SK-N-SH (cell line): ENCODE measurements around the gene RNASE2.

Source experiments
- CTCF ChIP-seq: fragments of 200-600 bp; sonication (generic); IDR thresholded peaks from 2 replicates; pipeline ENCODE4 v1.6.1; 2017; ENCODE audit warnings: antibody characterized with exemption, mild to moderate bottlenecking, moderate library complexity
- EZH2phosphoT487 ChIP-seq: fragments of 200-600 bp; sonication (generic); IDR thresholded peaks from 2 replicates; pipeline ENCODE4 v1.6.1; 2017; ENCODE audit warnings: low read depth, mixed run types, mild to moderate bottlenecking, antibody characterized with exemption, moderate library complexity, borderline replicate concordance
- FOXM1 ChIP-seq: IDR thresholded peaks from 2 replicates; pipeline ENCODE4 v1.4.0; 2012; ENCODE audit warnings: low read depth, mild to moderate bottlenecking
- GABPA ChIP-seq: IDR thresholded peaks from 2 replicates; pipeline ENCODE4 v1.4.0; 2012; ENCODE audit warnings: low read depth, mild to moderate bottlenecking
- IRF3 ChIP-seq: fragments of 150-350 bp; IDR thresholded peaks from 2 replicates; pipeline ENCODE4 v1.6.1; 2016; ENCODE audit warnings: mild to moderate bottlenecking, low read depth, low read length
- JUND ChIP-seq: IDR thresholded peaks from 2 replicates; pipeline ENCODE4 v1.4.0; 2012
- MAX ChIP-seq: IDR thresholded peaks from 2 replicates; pipeline ENCODE4 v1.4.0; 2012; ENCODE audit warnings: low read depth
- NFIC ChIP-seq: IDR thresholded peaks from 2 replicates; pipeline ENCODE4 v1.4.0; 2012; ENCODE audit warnings: borderline replicate concordance
- POLR2AphosphoS5 ChIP-seq: IDR thresholded peaks from 2 replicates; pipeline ENCODE4 v1.6.1; 2012; ENCODE audit warnings: low read depth, low read length
- RAD21 ChIP-seq: IDR thresholded peaks from 2 replicates; pipeline ENCODE4 v1.6.1; 2012; ENCODE audit warnings: mild to moderate bottlenecking, low read length
- RCOR1 ChIP-seq: fragments of 150-350 bp; IDR thresholded peaks from 2 replicates; pipeline ENCODE4 v1.6.1; 2017; ENCODE audit warnings: antibody characterized with exemption, low read length
- YY1 ChIP-seq: IDR thresholded peaks from 2 replicates; pipeline ENCODE4 v1.4.0; 2012; ENCODE audit warnings: low read depth, mild to moderate bottlenecking

- no peak for TF ChIP-seq GABPA
- no peak for TF ChIP-seq EZH2phosphoT487
- TF ChIP-seq IRF3, result no peak
- TF ChIP-seq YY1, result no peak
- no peak for TF ChIP-seq CTCF
- no peak for TF ChIP-seq POLR2AphosphoS5
- no peak for TF ChIP-seq NFIC
- TF ChIP-seq RCOR1, result no peak
- no peak for TF ChIP-seq RAD21
- TF ChIP-seq JUND, result no peak
- no peak for TF ChIP-seq MAX
- no peak for TF ChIP-seq FOXM1
Measured at GRCh38 chr14:21003788-21004346, 48.6 kb downstream of the RNASE2 start.
